ENCODE measurements around the gene CDK5RAP1. TPM values are rescaled to one million over a fixed set of nuclear protein-coding genes. Genes with fewer than 3 reads are reported as not detected.

The CDK5RAP1 gene
- total and polyA plus RNA-seq, 9 of the 15 experiments (the other 6 are each of a cell fraction or from before 2014, with no cell fraction given) = 41.6 to 127 (median 58.3) TPM

- peak overlapping the region; percentile 93 for H3K4me2 ChIP-seq (ENCODE audit: insufficient read depth, low read length)
- peak overlapping the region; percentile 88 for H3K4me3 ChIP-seq
- peaks cover 18% of the 10 kb centered on the region; the same call in 1 of the 2 replicates for H4K20me1 ChIP-seq (replicated peaks; ENCODE audit: control insufficient read depth, insufficient read depth, low read length)
- ChIA-PET CTCF (ENCODE audit: low intra/inter-chr PET ratio) (no interaction called here), POLR2A (interaction anchor here (1.5 to 2.0 kb wide), 2 partner anchors 8 to 15 kb away, joined by 3 to 7 read pairs; no protein-coding TSS in a partner anchor)
- no peaks in the 10 kb centered on the region for H3K9me3 ChIP-seq (replicated peaks; ENCODE audit: control insufficient read depth, insufficient read depth, low read depth, low read length)
- DNase-seq (ENCODE audit: extremely low read depth in 1 of 4, low spot score in 3 of 4) (no peak), FAIRE-seq (no peak), ATAC-seq (no peak)
- H3K27me3 ChIP-seq (ENCODE audit: control insufficient read depth in 2 of 2, insufficient read depth in 2 of 2, low read length in 2 of 2) = no peaks in the 10 kb centered on the region
- no TSS peak for BruUV-seq (replicated peaks)
- H3K27ac ChIP-seq (ENCODE audit: extremely low read depth, low read depth, low read length) = no peak overlapping the region
- H3K36me3 ChIP-seq (ENCODE audit: control insufficient read depth, insufficient read depth, low read length) = peaks cover 43% of the 10 kb centered on the region
- H3K79me2 ChIP-seq (ENCODE audit: control insufficient read depth, insufficient read depth, low read length) = peaks cover 70% of the 10 kb centered on the region
- WGBS (ENCODE audit: insufficient coverage, low coverage, missing lambda C conversion rate) = 57% methylated on average over 6 of the region's 6 CpGs
- peak overlapping the region; percentile 73 to 81; a peak in 3 of 4 replicates for H3K9ac ChIP-seq (ENCODE audit: insufficient read depth in 1 of 2, low read depth in 2 of 2, low read length in 2 of 2)
- TF ChIP-seq CEBPB (tag; IDR thresholded peaks at IDR 0.05) (peak; percentile 32; the same call in 1 of the 2 replicates), ARHGAP35 (IDR thresholded peaks at IDR 0.05; ENCODE audit: partially characterized antibody) (no peak)
- intact Hi-C loops (cut with micrococcal nuclease) = loop anchor here (5.0 kb wide), 2 partner anchors 42 to 252 kb away; partner anchors contain the start of gene SNTA1
- no peaks in the 10 kb centered on the region for H3K9me1 ChIP-seq (ENCODE audit: control insufficient read depth, insufficient read depth, low read length)
- no peak overlapping the region for H2AFZ ChIP-seq (ENCODE audit: low read depth, low read length)
- in situ Hi-C loops (cut with MboI) = no loop called here
- peaks cover 10 to 13% of the 10 kb centered on the region in 2 experiments for H3K4me1 ChIP-seq (replicated peaks in 1 of 2; ENCODE audit: control insufficient read depth in 2 of 2, insufficient read depth in 2 of 2, low read length in 2 of 2)
Measured at GRCh38 chr20:33399924-33400323, 1.4 kb downstream of the CDK5RAP1 start.

DNA sequence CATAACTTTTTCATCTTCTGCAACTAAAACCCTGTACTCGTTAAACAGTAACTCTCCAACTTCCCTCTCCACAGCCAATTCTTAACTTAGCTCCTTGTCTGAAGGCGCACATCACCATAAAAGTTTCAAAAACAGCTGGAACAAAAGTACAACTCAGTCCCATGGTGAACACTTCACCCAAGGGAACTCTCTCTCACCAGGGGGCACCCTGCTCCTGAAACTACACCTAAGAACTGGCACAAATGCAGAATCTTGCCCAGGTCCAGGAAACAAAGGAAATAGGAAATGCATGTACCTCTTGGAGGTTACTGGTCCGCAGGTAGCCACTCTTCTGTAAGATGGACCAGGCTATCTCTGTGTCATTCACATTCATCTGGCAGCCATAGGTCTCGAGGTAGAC, 6.6 kb downstream of the CDK5RAP1 start:
- no peaks in the 10 kb centered on the region for H3K27me3 ChIP-seq (ENCODE audit: control insufficient read depth in 2 of 2, insufficient read depth in 2 of 2, low read length in 2 of 2)
- ATAC-seq (no peak), FAIRE-seq (no peak), DNase-seq (ENCODE audit: extremely low read depth in 1 of 4, low spot score in 3 of 4) (no peak)
- no peak for TF ChIP-seq TRIM28 (IDR thresholded peaks at IDR 0.05)
- no peak for TF ChIP-seq PRDM10 (IDR thresholded peaks at IDR 0.05; ENCODE audit: partially characterized antibody)
- TF ChIP-seq SP2 (IDR thresholded peaks at IDR 0.05; ENCODE audit: extremely low read depth, low read depth, low read length, poor library complexity, severe bottlenecking) = no peak
- TF ChIP-seq CTCF (IDR thresholded peaks at IDR 0.05 in 2 of 3, conservative IDR thresholded peaks at IDR 0.05 in 1 of 3; ENCODE audit: insufficient read depth in 2 of 3, low read depth in 1 of 3, low read length in 3 of 3) = peak in 1 of 3 experiments; percentile 7; a peak in 1 of 6 replicates
- no peak for TF ChIP-seq ETS1 (conservative IDR thresholded peaks at IDR 0.05; ENCODE audit: control insufficient read depth, low read depth, low read length)
- in situ Hi-C loops (cut with MboI) = no loop called here
- no peaks in the 10 kb centered on the region for H3K9me3 ChIP-seq (replicated peaks; ENCODE audit: control insufficient read depth, insufficient read depth, low read depth, low read length)
- no peak overlapping the region for H3K4me2 ChIP-seq (ENCODE audit: insufficient read depth, low read length)
- peaks cover 36% of the 10 kb centered on the region for H3K79me2 ChIP-seq (ENCODE audit: control insufficient read depth, insufficient read depth, low read length)
- H2AFZ ChIP-seq (ENCODE audit: low read depth, low read length) = no peak overlapping the region
- H4K20me1 ChIP-seq (replicated peaks; ENCODE audit: control insufficient read depth, insufficient read depth, low read length) = 0 out of 2 replicates have a peak, but pooled peaks cover 5% of the 10 kb centered on the region
- POLR2A ChIA-PET = interaction anchor here (1.8 kb wide), 1 partner anchor 16 kb away, joined by 5 read pairs; no protein-coding TSS in a partner anchor
- no peak overlapping the region for H3K27ac ChIP-seq (ENCODE audit: extremely low read depth, low read depth, low read length)
- 95% methylated on average over 4 of the region's 4 CpGs for WGBS (ENCODE audit: insufficient coverage, low coverage, missing lambda C conversion rate)
- H3K4me1 ChIP-seq (replicated peaks in 1 of 2; ENCODE audit: control insufficient read depth in 2 of 2, insufficient read depth in 2 of 2, low read length in 2 of 2) = peaks cover 0 to under 1% of the 10 kb centered on the region in 2 experiments; a peak in 1 of 5 replicates
- BruUV-seq (replicated peaks) = no TSS peak
- H3K9ac ChIP-seq (ENCODE audit: insufficient read depth in 1 of 2, low read depth in 2 of 2, low read length in 2 of 2) = no peak overlapping the region
- CTCF ChIA-PET (ENCODE audit: low intra/inter-chr PET ratio) = no interaction called here
- H3K36me3 ChIP-seq (ENCODE audit: control insufficient read depth, insufficient read depth, low read length) = peaks cover 79% of the 10 kb centered on the region
- H3K9me1 ChIP-seq (ENCODE audit: control insufficient read depth, insufficient read depth, low read length) = no peaks in the 10 kb centered on the region
- intact Hi-C loops (cut with micrococcal nuclease) = no loop called here
- H3K4me3 ChIP-seq = no peak overlapping the region
